ENCODE results near the gene MBD6.

- TF ChIP-seq, protein P1, sequence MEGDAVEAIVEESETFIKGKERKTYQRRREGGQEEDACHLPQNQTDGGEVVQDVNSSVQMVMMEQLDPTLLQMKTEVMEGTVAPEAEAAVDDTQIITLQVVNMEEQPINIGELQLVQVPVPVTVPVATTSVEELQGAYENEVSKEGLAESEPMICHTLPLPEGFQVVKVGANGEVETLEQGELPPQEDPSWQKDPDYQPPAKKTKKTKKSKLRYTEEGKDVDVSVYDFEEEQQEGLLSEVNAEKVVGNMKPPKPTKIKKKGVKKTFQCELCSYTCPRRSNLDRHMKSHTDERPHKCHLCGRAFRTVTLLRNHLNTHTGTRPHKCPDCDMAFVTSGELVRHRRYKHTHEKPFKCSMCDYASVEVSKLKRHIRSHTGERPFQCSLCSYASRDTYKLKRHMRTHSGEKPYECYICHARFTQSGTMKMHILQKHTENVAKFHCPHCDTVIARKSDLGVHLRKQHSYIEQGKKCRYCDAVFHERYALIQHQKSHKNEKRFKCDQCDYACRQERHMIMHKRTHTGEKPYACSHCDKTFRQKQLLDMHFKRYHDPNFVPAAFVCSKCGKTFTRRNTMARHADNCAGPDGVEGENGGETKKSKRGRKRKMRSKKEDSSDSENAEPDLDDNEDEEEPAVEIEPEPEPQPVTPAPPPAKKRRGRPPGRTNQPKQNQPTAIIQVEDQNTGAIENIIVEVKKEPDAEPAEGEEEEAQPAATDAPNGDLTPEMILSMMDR (IDR thresholded peaks at IDR 0.05) = no peak
- no peak for TF ChIP-seq POLR2A (IDR thresholded peaks at IDR 0.05)
Observed at GRCh38 chr12:57479043-57479375, 43.6 kb upstream of the MBD6 start.
